Activated CD8-positive, alpha-beta T cell treated with anti-CD3 and anti-CD28 coated beads, Interleukin-2, amount 10 ng/mL, durations not matched to agents 7 days and 5 days (primary cell): ENCODE results near the gene ESPN. TPM values are rescaled to one million over a fixed set of nuclear protein-coding genes. Genes with fewer than 3 reads are reported as not detected.
"Not testable (repeated sequence)": the region's sequence is repeated elsewhere in the genome, so short reads cannot be mapped to it uniquely, and the experiment has no call there.

ENCODE experiments used
- ATAC-seq: fragments of 150-1000 bp; cut with Tn5 transposase; one replicate; pipeline ENCODE4 v1.10.0; 2021; ENCODE audit warnings: moderate library complexity
- CTCF ChIA-PET: fragments of 350-600 bp; sonication (Branson Sonifier 250); formaldehyde crosslinking; loops from one replicate; lab custom pipeline; 2021; ENCODE audit warnings: antibody characterized with exemption; lab: Charles Lee
- POLR2A ChIA-PET: fragments of 350-600 bp; sonication (Branson Sonifier 250); formaldehyde crosslinking; loops from one replicate; lab custom pipeline; 2021; ENCODE audit warnings: antibody characterized with exemption; lab: Charles Lee
- DNase-seq: peaks from one replicate; pipeline ENCODE4 v3.0.0-alpha.2; 2020
- H3K27ac Mint-ChIP-seq: one replicate; pipeline ENCODE4 v1.8.0; 2021; ENCODE audit warnings: mild to moderate bottlenecking, mixed read lengths
- H3K27me3 Mint-ChIP-seq: one replicate; pipeline ENCODE4 v1.8.0; 2021; ENCODE audit warnings: low read depth, mixed read lengths
- H3K36me3 Mint-ChIP-seq: one replicate; pipeline ENCODE4 v1.8.0; 2021; ENCODE audit warnings: low read depth, mixed read lengths
- H3K4me1 Mint-ChIP-seq: one replicate; pipeline ENCODE4 v1.8.0; 2021; ENCODE audit warnings: low read depth, mixed read lengths
- H3K4me3 Mint-ChIP-seq: one replicate; pipeline ENCODE4 v1.8.0; 2021; ENCODE audit warnings: mild to moderate bottlenecking, mixed read lengths
- H3K9me3 Mint-ChIP-seq: one replicate; pipeline ENCODE4 v1.8.0; 2022; ENCODE audit warnings: mixed read lengths; ENCODE audit not compliant: insufficient read depth
- total RNA-seq, 2 experiments: library from RNA; stranded (reverse); gene quantifications; one replicate each; pipeline ENCODE4 v1.2.3, GENCODE V29; 2021

The ESPN gene
- total RNA-seq, 2 experiments from 2014 or later = 0.61 to 1.0 TPM

- no peak for DNase-seq
- ATAC-seq = no peak
- peaks cover 2% of the 10 kb centered on the region for H3K27me3 Mint-ChIP-seq
- H3K27ac Mint-ChIP-seq = peak overlapping the region; percentile 94
- H3K36me3 Mint-ChIP-seq = peaks cover 12% of the 10 kb centered on the region
- H3K9me3 Mint-ChIP-seq = no peaks in the 10 kb centered on the region
- ChIA-PET CTCF (interaction anchor here (1.2 to 9.4 kb wide), 11 partner anchors 9 to 208 kb away, joined by 3 to 100 read pairs (median 12); no protein-coding TSS in a partner anchor), POLR2A (interaction anchor here (0.6 to 4.5 kb wide), 6 partner anchors 8 to 97 kb away, joined by 3 to 40 read pairs (median 4); no protein-coding TSS in a partner anchor)
- H3K4me3 Mint-ChIP-seq = peak overlapping the region; percentile 82
- H3K4me1 Mint-ChIP-seq = peaks cover 43% of the 10 kb centered on the region
These were observed 31.7 kb upstream of the ESPN start for GRCh38 chr1:6392809-6393399.

- H3K36me3 Mint-ChIP-seq = peaks cover 12% of the 10 kb centered on the region
- peak; percentile 93 for DNase-seq
- peak; percentile 87 for ATAC-seq
- H3K4me1 Mint-ChIP-seq = peaks cover 43% of the 10 kb centered on the region
- peaks cover 3% of the 10 kb centered on the region for H3K27me3 Mint-ChIP-seq
- POLR2A ChIA-PET = interaction anchor here (0.7 to 4.5 kb wide), 7 partner anchors 9 to 368 kb away, joined by 3 to 40 read pairs (median 3); no protein-coding TSS in a partner anchor
- H3K4me3 Mint-ChIP-seq = peak within 1 kb of the TSS; percentile 82
- CTCF ChIA-PET = interaction anchor here (0.6 to 9.4 kb wide), 10 partner anchors 9 to 208 kb away, joined by 3 to 100 read pairs (median 14); no protein-coding TSS in a partner anchor
- H3K9me3 Mint-ChIP-seq = no peaks in the 10 kb centered on the region
- H3K27ac Mint-ChIP-seq = peak within 1 kb of the TSS; percentile 96
These were observed 31.0 kb upstream of the ESPN start, which contains the start of gene ACOT7 for GRCh38 chr1:6393400-6394187. ACOT7 (minus strand) TSS chr1:6393767; CDS start chr1:6393399, 368 bp downstream.

- H3K27me3 Mint-ChIP-seq, H3K9me3 Mint-ChIP-seq, ATAC-seq: not testable (repeated sequence)
- H3K27ac Mint-ChIP-seq = peak overlapping the region; percentile 70
- ChIA-PET CTCF (interaction anchor here (1.6 to 9.4 kb wide), 6 partner anchors 10 to 148 kb away, joined by 4 to 100 read pairs (median 24); no protein-coding TSS in a partner anchor), POLR2A (interaction anchor here (0.6 to 4.5 kb wide), 2 partner anchors 35 to 204 kb away, joined by 4 to 40 read pairs; no protein-coding TSS in a partner anchor)
- peaks cover 12% of the 10 kb centered on the region for H3K36me3 Mint-ChIP-seq
- peaks cover 38% of the 10 kb centered on the region for H3K4me1 Mint-ChIP-seq
- DNase-seq = peak; percentile 28
- H3K4me3 Mint-ChIP-seq = peak overlapping the region; percentile 6
These were observed 29.4 kb upstream of the ESPN start for GRCh38 chr1:6395130-6395529.

GRCh38 chr1:6395781-6396244 lies 28.8 kb upstream of the ESPN start:
- H3K36me3 Mint-ChIP-seq = peaks cover 12% of the 10 kb centered on the region
- DNase-seq = not testable (repeated sequence)

GRCh38 chr1:6396998-6397397 lies 27.6 kb upstream of the ESPN start:
- Mint-ChIP-seq H3K36me3 (peaks cover 6% of the 10 kb centered on the region), H3K4me3 (no peak overlapping the region), H3K27me3 (peaks cover 3% of the 10 kb centered on the region), H3K27ac (no peak overlapping the region), H3K4me1 (peaks cover 29% of the 10 kb centered on the region), H3K9me3 (no peaks in the 10 kb centered on the region)
- ATAC-seq = no peak
- ChIA-PET CTCF (interaction anchor here (1.0 to 9.4 kb wide), 5 partner anchors 10 to 150 kb away, joined by 3 to 100 read pairs (median 5); no protein-coding TSS in a partner anchor), POLR2A (interaction anchor here (1.0 kb wide), 1 partner anchor 48 kb away, joined by 5 read pairs; no protein-coding TSS in a partner anchor)
- DNase-seq = no peak

More at GRCh38 chr1:6395781-6396244, 28.8 kb upstream of the ESPN start:
- ATAC-seq, H3K4me3 Mint-ChIP-seq, H3K27ac Mint-ChIP-seq, H3K27me3 Mint-ChIP-seq, H3K9me3 Mint-ChIP-seq: not testable (repeated sequence)
- CTCF ChIA-PET = interaction anchor here (1.0 to 9.4 kb wide), 6 partner anchors 11 to 149 kb away, joined by 4 to 100 read pairs (median 24); no protein-coding TSS in a partner anchor
- peaks cover 37% of the 10 kb centered on the region for H3K4me1 Mint-ChIP-seq
- POLR2A ChIA-PET = interaction anchor here (0.6 kb wide), 1 partner anchor 204 kb away, joined by 4 read pairs; no protein-coding TSS in a partner anchor

- CTCF ChIA-PET = interaction anchor here (1.0 to 9.4 kb wide), 4 partner anchors 25 to 151 kb away, joined by 3 to 100 read pairs (median 10); no protein-coding TSS in a partner anchor
- H3K27ac Mint-ChIP-seq = no peak overlapping the region
- H3K36me3 Mint-ChIP-seq = peaks cover 2% of the 10 kb centered on the region
- no peak for DNase-seq
- POLR2A ChIA-PET = no interaction called here
- H3K4me1 Mint-ChIP-seq = peaks cover 23% of the 10 kb centered on the region
- no peak for ATAC-seq
- peaks cover 3% of the 10 kb centered on the region for H3K27me3 Mint-ChIP-seq
- H3K4me3 Mint-ChIP-seq = no peak overlapping the region
- H3K9me3 Mint-ChIP-seq = no peaks in the 10 kb centered on the region
These were observed 26.6 kb upstream of the ESPN start for GRCh38 chr1:6397844-6398441.

- POLR2A ChIA-PET = no interaction called here
- CTCF ChIA-PET = interaction anchor here (1.0 to 9.4 kb wide), 5 partner anchors 21 to 153 kb away, joined by 3 to 100 read pairs (median 5); no protein-coding TSS in a partner anchor
- H3K36me3 Mint-ChIP-seq = peaks cover 2% of the 10 kb centered on the region
- DNase-seq (no peak), ATAC-seq (no peak)
- no peak overlapping the region for H3K27ac Mint-ChIP-seq
- peaks cover 21% of the 10 kb centered on the region for H3K4me1 Mint-ChIP-seq
- H3K27me3 Mint-ChIP-seq = peaks cover 3% of the 10 kb centered on the region
- no peak overlapping the region for H3K4me3 Mint-ChIP-seq
- H3K9me3 Mint-ChIP-seq = no peaks in the 10 kb centered on the region
These were observed 25.3 kb upstream of the ESPN start for GRCh38 chr1:6399294-6399693.

GRCh38 chr1:6401673-6402072 lies 22.9 kb upstream of the ESPN start:
- H3K27ac Mint-ChIP-seq = no peak overlapping the region
- no peak for ATAC-seq
- no peaks in the 10 kb centered on the region for H3K9me3 Mint-ChIP-seq
- DNase-seq = no peak
- H3K4me3 Mint-ChIP-seq = no peak overlapping the region
- H3K4me1 Mint-ChIP-seq = peaks cover 12% of the 10 kb centered on the region
- H3K36me3 Mint-ChIP-seq = no peaks in the 10 kb centered on the region
- POLR2A ChIA-PET = no interaction called here
- peaks cover 5% of the 10 kb centered on the region for H3K27me3 Mint-ChIP-seq
- CTCF ChIA-PET = interaction anchor here (0.8 to 3.9 kb wide), 9 partner anchors 9 to 53 kb away, joined by 3 to 47 read pairs (median 5); partner anchors contain the start of gene ACOT7

GRCh38 chr1:6408023-6408422 lies 16.6 kb upstream of the ESPN start:
- Mint-ChIP-seq H3K27me3 (peaks cover 22% of the 10 kb centered on the region), H3K27ac (no peak overlapping the region), H3K36me3 (no peaks in the 10 kb centered on the region), H3K9me3 (no peaks in the 10 kb centered on the region), H3K4me1 (peaks cover 6% of the 10 kb centered on the region), H3K4me3 (no peak overlapping the region)
- no peak for DNase-seq
- ChIA-PET CTCF (interaction anchor here (1.4 to 2.6 kb wide), 2 partner anchors 15 to 60 kb away, joined by 3 to 16 read pairs; no protein-coding TSS in a partner anchor), POLR2A (no interaction called here)
- no peak for ATAC-seq

GRCh38 chr1:6409053-6409452 lies 15.5 kb upstream of the ESPN start:
- Mint-ChIP-seq H3K9me3 (no peaks in the 10 kb centered on the region), H3K36me3 (no peaks in the 10 kb centered on the region), H3K4me3 (no peak overlapping the region), H3K27ac (no peak overlapping the region), H3K27me3 (peaks cover 25% of the 10 kb centered on the region), H3K4me1 (peaks cover 5% of the 10 kb centered on the region)
- ChIA-PET CTCF (interaction anchor here (1.3 to 3.6 kb wide), 2 partner anchors 60 to 163 kb away, joined by 3 to 11 read pairs; no protein-coding TSS in a partner anchor), POLR2A (no interaction called here)
- ATAC-seq (no peak), DNase-seq (no peak)
